Hepatocyte (in vitro differentiated cells): ENCODE results near the gene ALK. TPM values are rescaled to one million over a fixed set of nuclear protein-coding genes. Genes with fewer than 3 reads are reported as not detected.

Source experiments
- DNase-seq: peaks from one replicate; pipeline ENCODE4 v3.0.0-alpha.2; 2016; ENCODE audit warnings: low spot score
- H2AFZ ChIP-seq: fragments of 200-600 bp; sonication (generic); 2 replicates; pipeline ENCODE4 v1.6.0; 2016; ENCODE audit warnings: antibody characterized with exemption, mild to moderate bottlenecking
- H3K27ac ChIP-seq: fragments of 200-600 bp; sonication (generic); 2 replicates; pipeline ENCODE4 v1.5.1; 2016; ENCODE audit warnings: mild to moderate bottlenecking
- H3K27me3 ChIP-seq: fragments of 200-600 bp; sonication (generic); 2 replicates; pipeline ENCODE4 v1.6.1; 2016
- H3K36me3 ChIP-seq: fragments of 200-600 bp; sonication (generic); replicated peaks from 2 replicates; pipeline ENCODE4 v1.5.1; 2016; ENCODE audit warnings: low read depth; ENCODE audit not compliant: insufficient read depth
- H3K4me1 ChIP-seq: fragments of 200-600 bp; sonication (generic); 2 replicates; pipeline ENCODE4 v1.5.1; 2016; ENCODE audit warnings: mild to moderate bottlenecking, moderate library complexity; ENCODE audit not compliant: insufficient read depth
- H3K4me2 ChIP-seq: fragments of 200-600 bp; sonication (generic); 2 replicates; pipeline ENCODE4 v1.6.0; 2016
- H3K4me3 ChIP-seq: fragments of 200-600 bp; sonication (generic); 2 replicates; pipeline ENCODE4 v1.5.1; 2016; ENCODE audit warnings: mild to moderate bottlenecking
- H3K79me2 ChIP-seq: fragments of 200-600 bp; sonication (generic); 2 replicates; pipeline ENCODE4 v1.6.0; 2017; ENCODE audit warnings: mild to moderate bottlenecking
- H3K9me2 ChIP-seq: fragments of 200-600 bp; sonication (generic); replicated peaks from 2 replicates; pipeline ENCODE4 v1.6.0; 2017; ENCODE audit warnings: mild to moderate bottlenecking; ENCODE audit not compliant: insufficient read depth
- H3K9me3 ChIP-seq: fragments of 200-600 bp; sonication (generic); 2 replicates; pipeline ENCODE4 v1.5.1; 2016; ENCODE audit warnings: low read depth, mild to moderate bottlenecking
- H4K20me1 ChIP-seq: fragments of 200-600 bp; sonication (generic); 2 replicates; pipeline ENCODE4 v1.6.0; 2016; ENCODE audit warnings: mild to moderate bottlenecking; ENCODE audit not compliant: insufficient read depth, poor library complexity, severe bottlenecking
- EZH2 ChIP-seq: fragments of 200-600 bp; sonication (generic); IDR thresholded peaks from 2 replicates; pipeline ENCODE4 v1.6.1; 2016; ENCODE audit warnings: antibody characterized with exemption, mild to moderate bottlenecking, borderline replicate concordance
- EZH2phosphoT487 ChIP-seq: fragments of 200-600 bp; sonication (generic); IDR thresholded peaks from one replicate; pipeline ENCODE4 v1.6.1; 2018; ENCODE audit warnings: antibody characterized with exemption, mild to moderate bottlenecking, low read depth, moderate library complexity; ENCODE audit not compliant: unreplicated experiment, severe bottlenecking
- WGBS: methylation state at CpG from one replicate; pipeline ENCODE4 v1.1.6; 2016; ENCODE audit warnings: low lambda C conversion rate; ENCODE audit errors: missing lambda C conversion rate; 5-methylcytosine and 5-hydroxymethylcytosine counted together
- polyA plus RNA-seq: library from polyadenylated mRNA; unstranded; fragments of >200 nt; fragmentation: Nextera tagmentation; extraction: Ambion mirVana; gene quantifications from 2 replicates; pipeline ENCODE4 v1.2.1, GENCODE V29; 2016
- total RNA-seq: library from RNA; depleted of rRNA; stranded (reverse); fragments of >200 nt; gene quantifications from 2 replicates; pipeline ENCODE4 v1.2.3, GENCODE V29; 2014
- TF ChIP-seq, protein P1 (sequence below): fragments of 200-600 bp; sonication (generic); IDR thresholded peaks from 2 replicates; pipeline ENCODE4 v1.5.1; 2016; ENCODE audit warnings: antibody characterized with exemption, mild to moderate bottlenecking; ENCODE audit not compliant: poor library complexity

ALK gene
- total and polyA plus RNA-seq, 2 experiments from 2014 or later, result 0.16 to 0.27 TPM

DNA sequence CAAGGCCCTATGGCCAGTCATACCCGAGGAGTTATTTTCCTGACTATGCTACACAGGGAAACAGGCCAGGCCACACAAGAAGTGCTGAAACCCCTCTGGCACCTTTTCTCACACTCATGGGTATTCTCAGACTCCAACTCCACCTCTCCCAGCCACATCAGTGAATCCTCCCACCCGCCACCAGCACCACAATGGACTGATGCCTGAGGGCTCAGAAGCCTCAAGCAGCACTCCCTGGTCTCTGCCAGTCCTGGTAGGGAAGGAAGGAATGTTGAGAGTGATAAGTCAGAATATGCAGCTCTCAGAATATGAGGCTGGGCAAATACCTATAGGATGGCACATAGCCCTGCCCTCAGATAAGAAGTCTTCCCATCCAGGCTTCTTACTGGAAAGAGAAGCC is 391.1 kb downstream of the ALK start:
- WGBS, result 77% methylated on average over 2 of the region's 2 CpGs
- Histone ChIP-seq H3K27ac (no peak overlapping the region), H3K4me2 (no peak overlapping the region)

GRCh38 chr2:29528891-29529520 is 392.4 kb downstream of the ALK start:
- Histone ChIP-seq H3K79me2 (no peaks in the 10 kb centered on the region), H2AFZ (no peak overlapping the region), H3K4me3 (no peak overlapping the region), H3K9me2 (no peaks in the 10 kb centered on the region), H3K36me3 (no peaks in the 10 kb centered on the region), H3K27ac (no peak overlapping the region), H3K27me3 (no peaks in the 10 kb centered on the region), H3K4me1 (peaks cover 6% of the 10 kb centered on the region), H3K9me3 (no peaks in the 10 kb centered on the region), H3K4me2 (peak overlapping the region; percentile 33), H4K20me1 (no peaks in the 10 kb centered on the region)
- TF ChIP-seq, protein P1, sequence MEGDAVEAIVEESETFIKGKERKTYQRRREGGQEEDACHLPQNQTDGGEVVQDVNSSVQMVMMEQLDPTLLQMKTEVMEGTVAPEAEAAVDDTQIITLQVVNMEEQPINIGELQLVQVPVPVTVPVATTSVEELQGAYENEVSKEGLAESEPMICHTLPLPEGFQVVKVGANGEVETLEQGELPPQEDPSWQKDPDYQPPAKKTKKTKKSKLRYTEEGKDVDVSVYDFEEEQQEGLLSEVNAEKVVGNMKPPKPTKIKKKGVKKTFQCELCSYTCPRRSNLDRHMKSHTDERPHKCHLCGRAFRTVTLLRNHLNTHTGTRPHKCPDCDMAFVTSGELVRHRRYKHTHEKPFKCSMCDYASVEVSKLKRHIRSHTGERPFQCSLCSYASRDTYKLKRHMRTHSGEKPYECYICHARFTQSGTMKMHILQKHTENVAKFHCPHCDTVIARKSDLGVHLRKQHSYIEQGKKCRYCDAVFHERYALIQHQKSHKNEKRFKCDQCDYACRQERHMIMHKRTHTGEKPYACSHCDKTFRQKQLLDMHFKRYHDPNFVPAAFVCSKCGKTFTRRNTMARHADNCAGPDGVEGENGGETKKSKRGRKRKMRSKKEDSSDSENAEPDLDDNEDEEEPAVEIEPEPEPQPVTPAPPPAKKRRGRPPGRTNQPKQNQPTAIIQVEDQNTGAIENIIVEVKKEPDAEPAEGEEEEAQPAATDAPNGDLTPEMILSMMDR, result no peak
- TF ChIP-seq EZH2 (no peak), EZH2phosphoT487 (no peak)
- peak; percentile 53 for DNase-seq
- 40% methylated on average over 18 of the region's 18 CpGs for WGBS

More for the DNA sequence above, 391.1 kb downstream of the ALK start:
- Histone ChIP-seq H3K27me3 (no peaks in the 10 kb centered on the region), H3K4me3 (no peak overlapping the region), H3K36me3 (no peaks in the 10 kb centered on the region), H3K9me3 (no peaks in the 10 kb centered on the region), H3K4me1 (peaks cover 6% of the 10 kb centered on the region), H3K9me2 (no peaks in the 10 kb centered on the region), H3K79me2 (no peaks in the 10 kb centered on the region), H2AFZ (no peak overlapping the region), H4K20me1 (no peaks in the 10 kb centered on the region)
- no peak for DNase-seq
- no peak for TF ChIP-seq EZH2phosphoT487
- TF ChIP-seq, protein P1, result no peak
- no peak for TF ChIP-seq EZH2

- Histone ChIP-seq H3K4me1 (peaks cover 6% of the 10 kb centered on the region), H3K4me2 (peak overlapping the region; percentile 33), H3K79me2 (no peaks in the 10 kb centered on the region), H3K9me3 (no peaks in the 10 kb centered on the region), H2AFZ (no peak overlapping the region), H3K27ac (no peak overlapping the region), H3K27me3 (no peaks in the 10 kb centered on the region), H3K4me3 (no peak overlapping the region), H3K36me3 (no peaks in the 10 kb centered on the region), H3K9me2 (no peaks in the 10 kb centered on the region), H4K20me1 (no peaks in the 10 kb centered on the region)
- no peak for DNase-seq
- WGBS, result 90% methylated on average over 4 of the region's 4 CpGs
- TF ChIP-seq EZH2, result no peak
- TF ChIP-seq EZH2phosphoT487, result no peak
- TF ChIP-seq, protein P1, result no peak
Measured at GRCh38 chr2:29528371-29528770, 393.0 kb downstream of the ALK start.
